SK-N-SH (cell line): ENCODE measurements around the gene NGB.

ENCODE experiments used
- CTCF ChIP-seq: fragments of 200-600 bp; sonication (generic); IDR thresholded peaks from 2 replicates; pipeline ENCODE4 v1.6.1; 2017; ENCODE audit warnings: antibody characterized with exemption, mild to moderate bottlenecking, moderate library complexity
- ELF1 ChIP-seq: IDR thresholded peaks from 2 replicates; pipeline ENCODE4 v1.4.0; 2012
- FOSL2 ChIP-seq: IDR thresholded peaks from 2 replicates; pipeline ENCODE4 v1.4.0; 2012; ENCODE audit warnings: low read depth, mild to moderate bottlenecking, moderate library complexity, borderline replicate concordance
- GATA2 ChIP-seq: sonication (generic); formaldehyde crosslinking; IDR thresholded peaks from 2 replicates; pipeline ENCODE4 v1.5.0; 2020; ENCODE audit warnings: mild to moderate bottlenecking, missing genetic modification reagents
- JUND ChIP-seq: IDR thresholded peaks from 2 replicates; pipeline ENCODE4 v1.4.0; 2012
- NFIC ChIP-seq: IDR thresholded peaks from 2 replicates; pipeline ENCODE4 v1.4.0; 2012; ENCODE audit warnings: borderline replicate concordance
- POLR2AphosphoS5 ChIP-seq: IDR thresholded peaks from 2 replicates; pipeline ENCODE4 v1.6.1; 2012; ENCODE audit warnings: low read depth, low read length
- RCOR1 ChIP-seq: fragments of 150-350 bp; IDR thresholded peaks from 2 replicates; pipeline ENCODE4 v1.6.1; 2017; ENCODE audit warnings: antibody characterized with exemption, low read length
- TAF1 ChIP-seq: IDR thresholded peaks from 2 replicates; pipeline ENCODE4 v1.6.1; 2012; ENCODE audit warnings: low read depth, mild to moderate bottlenecking, low read length, moderate library complexity, borderline replicate concordance
- TEAD4 ChIP-seq: IDR thresholded peaks from 2 replicates; pipeline ENCODE4 v1.4.0; 2012; ENCODE audit warnings: mild to moderate bottlenecking, borderline replicate concordance; ENCODE audit not compliant: insufficient read depth
- USF1 ChIP-seq: IDR thresholded peaks from 2 replicates; pipeline ENCODE4 v1.4.0; 2012; ENCODE audit warnings: low read depth, borderline replicate concordance
- USF2 ChIP-seq: fragments of 150-350 bp; IDR thresholded peaks from 2 replicates; pipeline ENCODE4 v1.6.1; 2017; ENCODE audit warnings: antibody characterized with exemption, low read length, low read depth, borderline replicate concordance
- YY1 ChIP-seq: IDR thresholded peaks from 2 replicates; pipeline ENCODE4 v1.4.0; 2012; ENCODE audit warnings: low read depth, mild to moderate bottlenecking

- TF ChIP-seq POLR2AphosphoS5 (no peak), TEAD4 (no peak), CTCF (no peak), GATA2 (no peak), ELF1 (no peak), TAF1 (no peak), USF2 (no peak), USF1 (no peak), RCOR1 (no peak), JUND (no peak), YY1 (no peak), NFIC (no peak), FOSL2 (no peak)
These were observed 4.1 kb upstream of the NGB start for GRCh38 chr14:77275041-77275580.
